DND-41 (cell line): ENCODE data around the gene BAHCC1.

Experiments used
- EZH2 ChIP-seq: IDR thresholded peaks from 3 replicates; pipeline ENCODE4 v1.6.1; 2012; ENCODE audit warnings: borderline replicate concordance, low read depth, mild to moderate bottlenecking, moderate library complexity, low read length, inconsistent platforms; ENCODE audit not compliant: severe bottlenecking
- TF ChIP-seq, protein P1 (sequence below): IDR thresholded peaks from 2 replicates; pipeline ENCODE4 v1.5.1; 2012; ENCODE audit warnings: borderline replicate concordance, low read length, moderate library complexity, mild to moderate bottlenecking; ENCODE audit not compliant: poor library complexity, severe bottlenecking; ENCODE audit errors: extremely low read depth

DNA sequence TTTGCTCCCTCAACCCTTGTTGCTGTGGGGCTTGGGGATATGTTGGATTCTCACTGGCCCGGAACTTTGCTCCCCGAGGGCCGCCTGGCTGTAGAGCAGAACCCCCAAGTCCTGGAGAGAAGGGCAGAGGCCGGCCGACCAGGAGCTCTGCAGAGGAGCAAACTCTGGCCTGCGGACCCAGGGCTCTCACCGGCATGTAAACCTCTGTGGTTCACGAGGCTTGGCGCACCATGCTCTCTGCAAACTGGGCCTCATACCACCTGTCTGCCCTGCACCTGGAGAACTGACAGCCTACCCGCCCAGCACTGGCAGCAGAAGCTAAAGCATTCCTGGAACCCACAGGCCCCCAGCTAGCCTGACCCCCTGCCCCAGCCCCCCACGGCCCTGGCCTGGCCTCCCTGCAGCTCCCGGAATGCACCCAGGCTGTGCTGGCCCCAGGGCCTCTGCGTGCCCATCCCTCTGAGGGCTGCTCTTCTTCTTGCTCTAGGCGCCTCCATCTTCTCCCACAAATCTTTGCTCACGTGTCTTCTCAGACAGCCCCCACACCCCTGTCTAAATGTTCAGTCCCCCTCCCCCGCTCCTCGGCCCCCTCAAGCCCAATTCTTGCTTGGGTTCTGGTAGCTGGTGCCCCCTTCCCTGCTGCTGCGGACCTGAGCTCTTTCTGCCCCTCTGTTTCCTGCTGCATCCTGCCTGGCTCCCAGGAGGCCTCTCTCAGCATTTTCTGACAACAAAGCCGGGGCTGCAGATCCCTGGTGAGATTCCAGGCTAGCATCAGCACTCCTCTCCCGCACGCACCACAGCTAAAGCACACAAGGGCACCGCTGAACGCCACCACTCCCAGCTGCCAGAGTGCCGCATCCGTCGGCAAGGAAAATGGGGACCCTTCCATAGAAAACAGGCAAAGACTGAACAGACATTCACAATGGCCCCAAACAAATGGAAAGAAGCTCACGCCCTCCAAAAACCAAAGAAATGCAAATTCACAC lies 94.0 kb downstream of the BAHCC1 start:
- TF ChIP-seq, protein P1, sequence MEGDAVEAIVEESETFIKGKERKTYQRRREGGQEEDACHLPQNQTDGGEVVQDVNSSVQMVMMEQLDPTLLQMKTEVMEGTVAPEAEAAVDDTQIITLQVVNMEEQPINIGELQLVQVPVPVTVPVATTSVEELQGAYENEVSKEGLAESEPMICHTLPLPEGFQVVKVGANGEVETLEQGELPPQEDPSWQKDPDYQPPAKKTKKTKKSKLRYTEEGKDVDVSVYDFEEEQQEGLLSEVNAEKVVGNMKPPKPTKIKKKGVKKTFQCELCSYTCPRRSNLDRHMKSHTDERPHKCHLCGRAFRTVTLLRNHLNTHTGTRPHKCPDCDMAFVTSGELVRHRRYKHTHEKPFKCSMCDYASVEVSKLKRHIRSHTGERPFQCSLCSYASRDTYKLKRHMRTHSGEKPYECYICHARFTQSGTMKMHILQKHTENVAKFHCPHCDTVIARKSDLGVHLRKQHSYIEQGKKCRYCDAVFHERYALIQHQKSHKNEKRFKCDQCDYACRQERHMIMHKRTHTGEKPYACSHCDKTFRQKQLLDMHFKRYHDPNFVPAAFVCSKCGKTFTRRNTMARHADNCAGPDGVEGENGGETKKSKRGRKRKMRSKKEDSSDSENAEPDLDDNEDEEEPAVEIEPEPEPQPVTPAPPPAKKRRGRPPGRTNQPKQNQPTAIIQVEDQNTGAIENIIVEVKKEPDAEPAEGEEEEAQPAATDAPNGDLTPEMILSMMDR: no peak
- no peak for TF ChIP-seq EZH2
